PC-3 (cell line): Measurements from ENCODE around the gene FCHO1. TPM values are rescaled to one million over a fixed set of nuclear protein-coding genes. Genes with fewer than 3 reads are reported as not detected.

Source experiments
- ATAC-seq: fragments of 200-7000 bp; cut with Tn5 transposase; 2 replicates; pipeline ENCODE4 v1.9.1; 2020; ENCODE audit warnings: mild to moderate bottlenecking, moderate library complexity
- BruUV-seq: library from RNA; stranded (reverse); fragments of 400-500 nt; replicated peaks from 2 replicates; lab custom pipeline; 2021; lab: Mats Ljungman, UMichigan
- CTCF ChIA-PET: fragments of 300-600 bp; sonication (Branson Sonifier 250); formaldehyde crosslinking; loops from one replicate; lab custom pipeline; 2022; ENCODE audit warnings: antibody characterized with exemption; lab: Charles Lee
- POLR2A ChIA-PET: fragments of 300-600 bp; sonication (Branson Sonifier 250); formaldehyde crosslinking; loops from one replicate; lab custom pipeline; 2022; ENCODE audit warnings: antibody characterized with exemption; ENCODE audit not compliant: unreplicated experiment; lab: Charles Lee
- DNase-seq: peaks from one replicate; pipeline ENCODE4 v3.0.0-alpha.2; 2015
- H2AFZ ChIP-seq: fragments of 300-600 bp; sonication (generic); 2 replicates; pipeline ENCODE4 v1.6.0; 2016; ENCODE audit warnings: antibody characterized with exemption, low read length
- H3F3A ChIP-seq: fragments of 300-600 bp; sonication (generic); one replicate; pipeline ENCODE4 v1.6.0; 2017; ENCODE audit warnings: antibody characterized with exemption, low read length, control low read depth, mild to moderate bottlenecking; ENCODE audit not compliant: unreplicated experiment
- H3K27ac ChIP-seq: fragments of 300-600 bp; sonication (generic); 2 replicates; pipeline ENCODE4 v1.5.1; 2016; ENCODE audit warnings: mild to moderate bottlenecking, low read length
- H3K27me3 ChIP-seq: fragments of 300-600 bp; sonication (generic); 2 replicates; pipeline ENCODE4 v1.6.1; 2016; ENCODE audit warnings: low read length, mixed read lengths
- H3K36me3 ChIP-seq: fragments of 300-600 bp; sonication (generic); 2 replicates; pipeline ENCODE4 v1.6.1; 2016; ENCODE audit warnings: low read depth, mixed run types, low read length, mixed read lengths
- H3K4me1 ChIP-seq: fragments of 300-600 bp; sonication (generic); 2 replicates; pipeline ENCODE4 v1.5.1; 2016; ENCODE audit warnings: low read length; ENCODE audit not compliant: insufficient read depth
- H3K4me2 ChIP-seq: fragments of 300-600 bp; sonication (generic); 2 replicates; pipeline ENCODE4 v1.6.0; 2016; ENCODE audit warnings: low read length
- H3K4me3 ChIP-seq: fragments of 300-600 bp; sonication (generic); 2 replicates; pipeline ENCODE4 v1.5.1; 2016; ENCODE audit warnings: mild to moderate bottlenecking, low read length, mixed read lengths
- H3K79me2 ChIP-seq: fragments of 300-600 bp; sonication (generic); 2 replicates; pipeline ENCODE4 v1.6.1; 2017; ENCODE audit warnings: low read length, mixed read lengths
- H3K9ac ChIP-seq: fragments of 300-600 bp; sonication (generic); 2 replicates; pipeline ENCODE4 v1.6.0; 2016; ENCODE audit warnings: mild to moderate bottlenecking, low read length
- H3K9me2 ChIP-seq: fragments of 300-600 bp; sonication (generic); replicated peaks from 2 replicates; pipeline ENCODE4 v1.6.1; 2016; ENCODE audit warnings: mixed run types, low read length, mixed read lengths
- H3K9me3 ChIP-seq: fragments of 300-600 bp; sonication (generic); 2 replicates; pipeline ENCODE4 v1.6.1; 2016; ENCODE audit warnings: low read length, mixed read lengths
- H4K20me1 ChIP-seq: fragments of 300-600 bp; sonication (generic); 2 replicates; pipeline ENCODE4 v1.6.1; 2016; ENCODE audit warnings: low read length, mixed read lengths
- EZH2 ChIP-seq: fragments of 300-600 bp; sonication (generic); IDR thresholded peaks from one replicate; pipeline ENCODE4 v1.6.1; 2017; ENCODE audit warnings: antibody characterized with exemption, mild to moderate bottlenecking, low read length; ENCODE audit not compliant: unreplicated experiment
- EZH2phosphoT487 ChIP-seq: fragments of 300-600 bp; sonication (generic); IDR thresholded peaks from 2 replicates; pipeline ENCODE4 v1.6.1; 2018; ENCODE audit warnings: mild to moderate bottlenecking, antibody characterized with exemption, low read length, borderline replicate concordance
- intact Hi-C: fragments of 100-400 bp; cut with micrococcal nuclease; formaldehyde crosslinking; loops from 2 replicates; pipeline ENCODE4 v1.9.0; 2023
- total RNA-seq: library from RNA; depleted of rRNA; stranded (reverse); fragments of >200 nt; gene quantifications from 2 replicates; pipeline ENCODE4 v1.2.3, GENCODE V29; 2014
- TF ChIP-seq, protein P1 (sequence below): fragments of 300-600 bp; sonication (generic); conservative IDR thresholded peaks from 2 replicates; pipeline ENCODE4 v1.5.1; 2017; ENCODE audit warnings: antibody characterized with exemption, low read depth, mild to moderate bottlenecking, low read length

FCHO1 gene
- total RNA-seq, 1 experiment from 2014 or later = 21.0 TPM

DNA sequence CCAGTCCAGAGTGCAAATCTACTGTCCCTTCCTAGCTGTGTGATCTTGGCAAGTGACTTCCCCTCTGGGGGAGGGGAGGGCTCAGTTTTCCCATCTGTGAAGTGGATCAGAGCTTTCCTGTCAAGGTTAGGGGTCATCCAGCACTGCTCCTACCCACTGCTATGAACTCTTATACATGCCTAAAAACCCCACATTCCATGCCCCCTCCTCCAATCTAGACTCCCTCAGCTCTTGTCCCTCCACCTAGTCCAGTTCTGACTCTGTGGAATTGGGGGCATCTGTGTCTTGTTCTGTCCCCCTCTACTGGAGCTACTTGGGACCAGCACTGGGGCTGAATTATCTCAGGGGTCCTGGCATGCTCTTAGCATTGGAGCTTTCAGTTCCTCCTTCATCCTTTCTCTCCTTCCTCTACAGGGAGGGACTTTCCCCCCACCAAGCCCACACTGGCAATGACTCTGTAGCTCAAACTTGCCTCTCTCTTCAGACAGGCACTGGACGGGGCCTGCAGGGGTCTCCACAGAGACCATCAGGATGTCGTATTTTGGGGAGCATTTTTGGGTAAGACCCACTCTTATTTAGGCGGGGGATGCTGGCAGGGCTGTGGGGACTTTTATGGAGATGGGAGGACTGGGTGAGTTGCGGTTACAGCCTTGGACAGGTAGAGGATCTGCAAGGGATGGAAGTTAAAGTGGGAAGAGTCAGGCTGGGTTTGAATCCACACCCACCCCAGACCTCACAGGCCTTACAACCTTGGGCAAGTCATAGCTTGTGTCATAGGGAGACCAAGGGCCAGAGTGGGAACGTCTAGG is 3.6 kb downstream of the FCHO1 start:
- DNase-seq = no peak
- Histone ChIP-seq H3K9me2 (no peaks in the 10 kb centered on the region), H3K9me3 (no peaks in the 10 kb centered on the region), H3K4me1 (peaks cover 3% of the 10 kb centered on the region; the same call in 1 of the 2 replicates), H3K27me3 (no peaks in the 10 kb centered on the region), H3F3A (no peaks in the 10 kb centered on the region), H3K9ac (no peak overlapping the region), H3K36me3 (no peaks in the 10 kb centered on the region), H4K20me1 (no peaks in the 10 kb centered on the region), H3K4me3 (no peak overlapping the region), H3K27ac (no peak overlapping the region), H3K79me2 (no peaks in the 10 kb centered on the region), H2AFZ (no peak overlapping the region), H3K4me2 (no peak overlapping the region)
- no TSS peak for BruUV-seq
- POLR2A ChIA-PET = interaction anchor here (0.6 kb wide), 1 partner anchor 104 kb away, joined by 3 read pairs; no protein-coding TSS in a partner anchor
- intact Hi-C loops = no loop called here
- TF ChIP-seq EZH2phosphoT487 = no peak
- no peak for TF ChIP-seq EZH2
- TF ChIP-seq, protein P1, sequence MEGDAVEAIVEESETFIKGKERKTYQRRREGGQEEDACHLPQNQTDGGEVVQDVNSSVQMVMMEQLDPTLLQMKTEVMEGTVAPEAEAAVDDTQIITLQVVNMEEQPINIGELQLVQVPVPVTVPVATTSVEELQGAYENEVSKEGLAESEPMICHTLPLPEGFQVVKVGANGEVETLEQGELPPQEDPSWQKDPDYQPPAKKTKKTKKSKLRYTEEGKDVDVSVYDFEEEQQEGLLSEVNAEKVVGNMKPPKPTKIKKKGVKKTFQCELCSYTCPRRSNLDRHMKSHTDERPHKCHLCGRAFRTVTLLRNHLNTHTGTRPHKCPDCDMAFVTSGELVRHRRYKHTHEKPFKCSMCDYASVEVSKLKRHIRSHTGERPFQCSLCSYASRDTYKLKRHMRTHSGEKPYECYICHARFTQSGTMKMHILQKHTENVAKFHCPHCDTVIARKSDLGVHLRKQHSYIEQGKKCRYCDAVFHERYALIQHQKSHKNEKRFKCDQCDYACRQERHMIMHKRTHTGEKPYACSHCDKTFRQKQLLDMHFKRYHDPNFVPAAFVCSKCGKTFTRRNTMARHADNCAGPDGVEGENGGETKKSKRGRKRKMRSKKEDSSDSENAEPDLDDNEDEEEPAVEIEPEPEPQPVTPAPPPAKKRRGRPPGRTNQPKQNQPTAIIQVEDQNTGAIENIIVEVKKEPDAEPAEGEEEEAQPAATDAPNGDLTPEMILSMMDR = no peak
- CTCF ChIA-PET = no interaction called here
- no peak for ATAC-seq

DNA sequence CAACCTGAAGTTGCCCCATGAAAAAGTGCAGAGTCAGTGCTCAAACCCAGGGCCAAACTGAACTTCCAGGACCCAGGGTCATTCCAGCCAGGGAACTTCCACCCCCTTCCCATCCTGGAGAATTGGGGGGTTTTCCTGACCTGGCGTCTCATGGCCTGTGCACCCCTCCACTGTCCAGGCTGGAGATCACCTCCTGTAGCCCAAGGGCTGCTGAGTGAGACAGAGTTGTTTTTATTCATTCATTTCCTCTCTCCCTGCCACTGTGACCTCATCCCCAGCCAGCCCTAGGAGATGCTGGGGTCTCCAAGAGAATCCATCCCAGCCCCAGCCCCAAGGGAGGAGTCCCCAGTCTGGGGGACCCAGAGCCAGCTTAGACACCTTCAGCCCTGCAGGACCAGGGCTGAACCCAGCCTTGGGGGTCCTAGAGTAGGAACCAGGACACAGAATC is 4.2 kb downstream of the FCHO1 start:
- Histone ChIP-seq H3K4me2 (no peak overlapping the region), H2AFZ (no peak overlapping the region), H3K9ac (no peak overlapping the region), H4K20me1 (no peaks in the 10 kb centered on the region), H3K4me3 (no peak overlapping the region), H3K27ac (no peak overlapping the region), H3K36me3 (no peaks in the 10 kb centered on the region), H3K79me2 (no peaks in the 10 kb centered on the region), H3K9me2 (no peaks in the 10 kb centered on the region), H3K27me3 (no peaks in the 10 kb centered on the region), H3K9me3 (no peaks in the 10 kb centered on the region), H3F3A (no peaks in the 10 kb centered on the region), H3K4me1 (peaks cover 3% of the 10 kb centered on the region; the same call in 1 of the 2 replicates)
- TF ChIP-seq, protein P1 = no peak
- no peak for TF ChIP-seq EZH2phosphoT487
- no peak for TF ChIP-seq EZH2
- ChIA-PET CTCF (no interaction called here), POLR2A (no interaction called here)
- DNase-seq = no peak
- ATAC-seq = no peak
- intact Hi-C loops = no loop called here
- BruUV-seq = no TSS peak

DNA sequence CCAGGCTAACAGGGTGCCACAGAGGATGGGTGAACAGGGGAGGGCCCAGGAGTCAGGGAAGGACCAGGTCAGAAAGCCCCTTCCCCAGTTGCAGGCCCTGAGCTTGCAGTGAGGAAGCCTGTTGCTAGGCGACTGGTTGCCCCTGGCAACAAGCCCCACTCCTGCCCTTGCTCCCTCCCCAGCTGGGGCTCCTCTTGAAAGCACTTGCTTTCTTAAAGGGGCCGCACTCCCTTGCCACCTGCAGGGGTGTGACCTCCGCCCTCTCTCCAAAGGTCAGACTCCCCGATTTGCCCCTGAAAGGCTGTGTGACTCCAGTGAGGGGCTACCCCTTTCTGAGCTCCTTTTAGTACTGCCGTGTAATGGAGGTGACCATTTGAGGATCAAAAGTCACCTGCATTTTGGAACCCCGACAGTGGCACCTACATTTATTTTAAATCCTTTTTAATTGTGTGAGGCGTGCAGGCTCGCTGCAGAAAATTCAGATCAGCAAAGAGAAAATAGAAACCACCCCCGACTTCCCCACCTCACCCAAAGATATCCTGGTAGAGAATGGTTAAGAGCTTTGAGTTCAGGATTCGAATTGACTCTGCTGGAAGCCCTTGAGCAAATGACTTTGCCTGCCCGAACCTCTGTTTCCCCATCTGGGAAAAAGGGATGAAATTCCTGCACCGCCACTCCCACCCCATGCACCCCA is 4.8 kb downstream of the FCHO1 start:
- H3K79me2 ChIP-seq = no peaks in the 10 kb centered on the region
- ChIA-PET POLR2A (no interaction called here), CTCF (no interaction called here)
- no peak overlapping the region for H3K9ac ChIP-seq
- H3K9me3 ChIP-seq = no peaks in the 10 kb centered on the region
- no peak overlapping the region for H3K4me3 ChIP-seq
- no TSS peak for BruUV-seq
- no peaks in the 10 kb centered on the region for H3F3A ChIP-seq
- no peak overlapping the region for H3K27ac ChIP-seq
- H3K27me3 ChIP-seq = no peaks in the 10 kb centered on the region
- TF ChIP-seq EZH2phosphoT487 = no peak
- TF ChIP-seq, protein P1 = no peak
- no peak for TF ChIP-seq EZH2
- no peak overlapping the region for H2AFZ ChIP-seq
- ATAC-seq (no peak), DNase-seq (peak; percentile 22)
- no peaks in the 10 kb centered on the region for H3K9me2 ChIP-seq
- no peak overlapping the region for H3K4me2 ChIP-seq
- H3K4me1 ChIP-seq = peaks cover 3% of the 10 kb centered on the region; the same call in 1 of the 2 replicates
- no peaks in the 10 kb centered on the region for H3K36me3 ChIP-seq
- H4K20me1 ChIP-seq = no peaks in the 10 kb centered on the region
- intact Hi-C loops = no loop called here
